HG03103 (cell line): ENCODE measurements around the gene HNRNPUL1.

Experiments used
- ATAC-seq: cut with Tn5 transposase; IDR thresholded peaks from one replicate; pipeline ENCODE4 v1.9.1; 2021; ENCODE audit warnings: low read depth; ENCODE audit not compliant: unreplicated experiment

HNRNPUL1 gene

GRCh38 chr19:41233748-41234240 lies 30.4 kb upstream of the HNRNPUL1 start:
- ATAC-seq: no peak

GRCh38 chr19:41234512-41235168 lies 29.5 kb upstream of the HNRNPUL1 start:
- no peak for ATAC-seq

DNA sequence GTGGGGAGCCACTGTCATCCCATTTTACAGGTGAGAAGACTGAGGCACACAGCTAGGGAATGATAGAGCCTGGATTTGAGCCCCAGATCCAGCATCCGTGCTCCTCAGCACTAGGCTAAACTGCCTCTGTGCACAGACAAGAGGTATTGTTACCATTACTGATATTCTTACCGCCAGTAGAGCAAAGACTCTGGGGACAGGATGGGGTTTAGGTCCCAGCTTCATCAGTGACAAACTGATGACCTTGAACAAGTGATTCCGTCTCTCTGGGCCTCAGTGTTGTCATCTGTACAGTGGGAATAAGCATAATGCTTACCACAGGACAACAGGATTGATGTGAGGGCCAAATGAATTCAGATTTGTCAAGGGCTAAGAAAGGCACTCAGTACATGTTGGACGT lies 28.7 kb upstream of the HNRNPUL1 start:
- ATAC-seq: no peak

DNA sequence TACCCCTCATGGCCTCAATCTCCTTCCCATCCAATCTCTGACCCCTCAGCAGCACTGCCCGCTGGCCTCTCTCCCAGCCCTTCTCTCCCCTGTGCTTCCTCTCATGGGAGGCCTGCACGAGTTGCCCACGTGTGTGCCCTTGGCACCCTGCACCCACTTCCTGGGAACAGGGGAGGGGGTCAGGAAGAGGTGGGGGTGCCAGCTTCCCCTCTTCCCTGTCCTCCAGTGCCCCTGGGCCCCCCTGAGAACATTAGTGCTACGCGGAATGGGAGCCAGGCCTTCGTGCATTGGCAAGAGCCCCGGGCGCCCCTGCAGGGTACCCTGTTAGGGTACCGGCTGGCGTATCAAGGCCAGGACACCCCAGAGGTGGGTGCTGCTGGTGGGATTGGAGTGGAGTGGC lies 25.9 kb upstream of the HNRNPUL1 start:
- ATAC-seq: no peak

- ATAC-seq: no peak
Measured at GRCh38 chr19:41239363-41239762, 24.8 kb upstream of the HNRNPUL1 start.

- no peak for ATAC-seq
Measured at GRCh38 chr19:41239961-41240574, 24.1 kb upstream of the HNRNPUL1 start.

- no peak for ATAC-seq
Measured at GRCh38 chr19:41241859-41242258, 22.3 kb upstream of the HNRNPUL1 start.

GRCh38 chr19:41244117-41244516 lies 20.1 kb upstream of the HNRNPUL1 start:
- ATAC-seq: no peak

- ATAC-seq: no peak
Measured at GRCh38 chr19:41245843-41246242, 18.3 kb upstream of the HNRNPUL1 start.

DNA sequence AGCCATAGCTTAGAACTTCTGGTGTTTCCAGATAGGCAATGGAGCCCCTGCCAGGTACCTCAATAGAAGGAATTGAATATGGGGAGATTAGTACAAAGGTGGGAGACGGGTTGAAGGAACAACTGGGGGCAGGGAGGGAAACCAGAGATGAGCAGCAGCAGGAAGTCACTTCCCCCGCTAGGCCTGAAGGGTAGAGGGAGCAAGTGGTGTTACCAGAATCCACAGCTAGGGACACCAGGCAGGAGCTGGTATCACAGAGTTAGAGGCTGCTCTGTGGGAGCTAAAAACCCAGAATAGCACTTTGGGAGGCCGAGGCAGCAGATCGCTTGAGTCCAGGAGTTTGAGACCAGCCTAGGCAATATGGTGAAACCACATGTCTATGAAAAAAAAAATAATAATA lies 15.3 kb upstream of the HNRNPUL1 start:
- no peak for ATAC-seq

DNA sequence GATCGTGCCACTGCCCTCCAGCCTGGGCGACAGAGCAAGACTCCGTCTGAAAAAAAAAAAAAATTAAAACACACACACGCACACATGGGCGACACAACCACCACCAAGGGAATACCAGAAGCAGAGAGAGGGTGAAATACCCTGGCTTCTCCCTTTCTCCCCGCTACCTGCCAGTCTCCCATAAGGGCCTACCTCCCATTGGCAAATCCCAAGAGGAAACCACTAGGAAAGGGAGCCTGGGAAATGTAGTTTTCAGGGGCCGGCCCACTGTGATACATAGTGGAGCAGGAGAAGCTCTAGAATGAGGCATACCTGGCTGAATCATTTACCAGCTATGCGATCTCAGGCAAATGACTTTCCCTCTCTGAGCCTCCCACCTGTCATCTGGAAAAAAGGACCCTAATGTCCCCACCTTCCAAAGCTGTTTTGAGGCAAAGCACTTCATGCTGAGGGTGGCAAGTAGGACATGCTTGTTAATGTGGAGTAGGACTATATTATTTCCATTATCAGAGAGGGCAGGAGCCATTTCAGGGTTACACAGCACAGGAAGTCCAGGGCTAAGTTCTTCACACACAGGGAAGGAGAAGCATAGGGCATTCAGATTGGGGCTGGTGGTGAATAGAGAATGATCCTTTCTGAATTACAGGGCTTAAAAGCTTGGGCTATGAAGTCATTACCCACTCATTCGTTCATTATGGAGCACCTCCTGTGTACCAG lies 14.3 kb upstream of the HNRNPUL1 start:
- no peak for ATAC-seq

GRCh38 chr19:41253660-41254059 lies 10.5 kb upstream of the HNRNPUL1 start:
- no peak for ATAC-seq

- no peak for ATAC-seq
Measured at GRCh38 chr19:41255171-41255570, 9.0 kb upstream of the HNRNPUL1 start.

DNA sequence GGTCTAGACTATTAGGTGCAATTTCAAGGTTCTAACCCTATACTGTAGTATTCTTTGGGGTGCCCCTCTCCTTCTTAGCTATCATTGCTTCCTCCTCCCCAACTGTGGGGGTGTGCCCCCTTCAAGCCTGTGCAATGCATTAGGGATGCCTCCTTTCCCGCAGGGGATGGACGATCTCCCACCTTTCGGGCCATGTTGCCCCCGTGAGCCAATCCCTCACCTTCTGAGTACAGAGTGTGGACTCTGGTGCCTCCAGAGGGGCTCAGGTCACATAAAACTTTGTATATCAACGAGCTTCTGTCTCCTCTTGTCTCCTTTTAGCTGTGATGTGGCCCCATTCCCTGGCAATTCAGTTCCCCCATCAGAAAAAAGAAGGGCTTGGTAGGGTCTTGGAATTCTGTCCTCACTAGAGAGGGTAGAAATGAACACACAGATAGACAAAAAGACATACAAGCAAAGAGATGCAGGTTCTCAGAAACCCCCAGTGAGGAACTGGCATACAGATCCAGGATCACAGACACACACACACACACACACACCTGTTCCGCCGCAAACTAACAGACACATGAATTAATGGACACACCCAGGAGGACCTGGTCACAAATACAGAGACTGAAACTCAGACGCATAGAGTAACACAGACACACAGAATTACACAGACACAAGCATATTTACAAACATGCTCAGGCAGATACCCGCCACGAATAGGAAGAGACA lies 2.5 kb upstream of the HNRNPUL1 start:
- ATAC-seq: no peak

DNA sequence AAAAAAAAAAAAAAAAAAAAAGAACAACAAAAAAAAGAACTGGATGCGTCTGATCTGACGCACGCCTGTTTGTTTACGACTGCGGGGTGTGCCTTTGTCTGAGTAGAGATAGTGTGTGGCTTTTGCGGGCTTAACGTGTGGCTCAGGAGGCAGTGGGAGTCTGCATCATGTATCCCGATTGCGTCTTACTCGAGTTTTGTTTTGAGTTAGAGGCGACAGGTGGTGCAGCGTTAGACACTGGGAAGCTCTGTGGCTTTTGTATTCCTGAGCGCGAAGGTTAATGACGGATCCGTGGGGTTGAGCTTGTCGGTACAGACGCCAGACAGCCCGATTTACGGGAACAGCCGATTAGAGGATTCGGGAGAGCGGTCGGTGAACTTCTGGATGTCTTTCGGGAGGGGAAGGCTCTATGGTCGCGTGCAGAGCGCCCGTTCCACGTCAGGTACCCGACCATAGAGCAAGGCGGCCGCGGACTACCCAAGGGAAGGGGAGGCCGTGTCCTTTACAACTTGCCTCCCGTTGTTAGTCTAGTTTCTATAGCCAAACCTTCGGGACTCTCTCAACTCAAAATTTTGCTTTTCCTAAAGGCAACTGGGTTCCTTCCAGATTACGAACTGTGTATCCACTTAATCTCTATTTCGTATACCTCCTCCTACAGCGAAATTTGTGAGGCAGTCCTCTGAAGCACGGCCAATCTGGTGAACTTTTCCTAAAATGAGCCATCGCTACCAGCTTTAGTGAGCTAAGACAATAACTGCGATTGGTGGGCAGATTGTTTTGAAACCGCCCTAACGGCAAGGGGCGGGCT lies 926 bp upstream of the HNRNPUL1 start:
- no peak for ATAC-seq

GRCh38 chr19:41264581-41265394 lies 616 bp downstream of the HNRNPUL1 start:
- ATAC-seq: no peak

DNA sequence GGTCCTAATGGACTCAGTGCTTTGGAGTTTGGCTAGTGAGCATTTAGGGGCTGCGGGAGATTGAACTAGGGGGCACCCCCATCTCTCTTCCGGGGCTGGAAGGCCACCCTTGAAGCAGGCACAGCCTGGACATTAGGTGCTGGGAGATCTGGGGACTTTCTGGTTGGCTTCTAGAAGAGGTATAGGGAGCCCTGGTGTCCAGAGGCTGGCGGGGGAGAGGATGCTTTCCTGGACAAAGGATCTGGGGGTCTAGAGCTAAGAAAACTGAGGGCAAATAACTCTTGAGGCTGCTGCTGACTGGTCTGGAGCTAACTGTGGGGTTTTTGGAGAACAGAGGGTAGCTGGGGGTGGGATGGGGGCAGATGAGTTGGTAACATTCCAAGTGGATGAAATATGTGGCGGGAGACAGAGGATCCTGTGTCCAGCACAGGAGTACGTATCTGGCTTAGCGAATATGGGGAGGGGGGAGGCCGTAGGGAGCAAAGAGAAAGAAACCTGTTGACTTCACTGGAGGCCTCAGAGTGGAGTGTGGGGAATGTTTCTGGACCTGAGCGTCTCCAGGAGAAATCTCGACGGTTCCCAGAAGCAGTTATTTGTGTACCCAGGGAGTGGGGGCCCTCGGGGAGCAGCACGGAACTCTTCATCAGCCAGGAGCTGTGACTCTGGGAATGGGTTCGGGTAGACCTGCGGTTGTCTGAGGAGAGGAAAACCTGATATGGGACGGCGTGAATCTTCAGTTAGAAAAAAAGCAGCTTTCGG lies 1.4 kb downstream of the HNRNPUL1 start:
- no peak for ATAC-seq

- no peak for ATAC-seq
Measured at GRCh38 chr19:41269055-41269454, 4.9 kb downstream of the HNRNPUL1 start.

DNA sequence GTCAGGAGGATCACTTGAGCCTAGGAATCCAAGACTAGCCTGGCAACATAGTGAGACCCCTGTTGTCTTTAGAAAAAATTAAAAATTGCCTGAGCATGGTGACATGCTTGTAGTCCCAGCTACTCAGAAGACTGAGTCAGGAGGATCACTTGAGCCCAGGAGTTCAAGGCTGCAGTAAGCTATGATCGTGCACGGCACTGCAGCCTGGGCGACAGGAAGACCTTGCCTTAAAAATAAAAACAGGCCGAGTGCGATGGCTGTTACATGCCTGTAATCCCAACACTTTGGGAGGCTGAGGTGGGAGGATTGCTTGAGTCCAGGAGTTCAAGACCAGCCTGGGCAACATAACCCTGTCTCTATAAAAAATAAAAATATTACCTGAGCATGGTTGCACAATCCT lies 5.4 kb downstream of the HNRNPUL1 start:
- no peak for ATAC-seq
